MM.1S (cell line): ENCODE measurements around the gene PTPRN2.

ENCODE experiments used
- DNase-seq: peaks from one replicate; pipeline ENCODE4 v3.0.0-alpha.2; 2015
- H2AFZ ChIP-seq: fragments of 300-600 bp; sonication (generic); 2 replicates; pipeline ENCODE4 v1.6.0; 2016; ENCODE audit warnings: antibody characterized with exemption, low read length
- H3F3A ChIP-seq: fragments of 300-600 bp; sonication (generic); 2 replicates; pipeline ENCODE4 v1.6.1; 2016; ENCODE audit warnings: mild to moderate bottlenecking, antibody characterized with exemption, low read length, moderate library complexity, mixed read lengths; ENCODE audit not compliant: insufficient read depth
- H3K27ac ChIP-seq: fragments of 300-600 bp; sonication (generic); 2 replicates; pipeline ENCODE4 v1.5.1; 2016; ENCODE audit warnings: mild to moderate bottlenecking, low read length
- H3K27me3 ChIP-seq: fragments of 300-600 bp; sonication (generic); replicated peaks from 2 replicates; pipeline ENCODE4 v1.6.0; 2016; ENCODE audit warnings: low read length; ENCODE audit not compliant: insufficient read depth
- H3K36me3 ChIP-seq: fragments of 300-600 bp; sonication (generic); replicated peaks from 2 replicates; pipeline ENCODE4 v1.6.1; 2016; ENCODE audit warnings: mild to moderate bottlenecking, low read length, mixed read lengths; ENCODE audit not compliant: insufficient read depth
- H3K4me1 ChIP-seq: fragments of 300-600 bp; sonication (generic); 2 replicates; pipeline ENCODE4 v1.6.1; 2016; ENCODE audit warnings: low read length, mixed read lengths
- H3K4me2 ChIP-seq: fragments of 300-600 bp; sonication (generic); 2 replicates; pipeline ENCODE4 v1.6.0; 2016; ENCODE audit warnings: low read depth, low read length
- H3K4me3 ChIP-seq: fragments of 300-600 bp; sonication (generic); 2 replicates; pipeline ENCODE4 v1.5.1; 2016; ENCODE audit warnings: low read length, mixed read lengths
- H3K79me2 ChIP-seq: fragments of 300-600 bp; sonication (generic); 2 replicates; pipeline ENCODE4 v1.6.1; 2016; ENCODE audit warnings: mixed run types, low read length, mixed read lengths
- H3K9ac ChIP-seq: fragments of 300-600 bp; sonication (generic); 2 replicates; pipeline ENCODE4 v1.6.1; 2016; ENCODE audit warnings: low read length, mixed read lengths
- H3K9me2 ChIP-seq: fragments of 300-600 bp; sonication (generic); replicated peaks from 2 replicates; pipeline ENCODE4 v1.6.1; 2016; ENCODE audit warnings: mild to moderate bottlenecking, low read length, mixed read lengths; ENCODE audit not compliant: insufficient read depth
- H3K9me3 ChIP-seq: fragments of 300-600 bp; sonication (generic); replicated peaks from 2 replicates; pipeline ENCODE4 v1.6.1; 2016; ENCODE audit warnings: mild to moderate bottlenecking, low read length, mixed read lengths; ENCODE audit not compliant: insufficient read depth
- H4K20me1 ChIP-seq: fragments of 300-600 bp; sonication (generic); 2 replicates; pipeline ENCODE4 v1.6.1; 2016; ENCODE audit warnings: mild to moderate bottlenecking, low read length, moderate library complexity, mixed read lengths; ENCODE audit not compliant: insufficient read depth
- EZH2 ChIP-seq: fragments of 300-600 bp; sonication (generic); optimal IDR thresholded peaks from 2 replicates; pipeline ENCODE3; 2017; ENCODE audit warnings: low read depth, mild to moderate bottlenecking, antibody characterized with exemption, low read length, mixed read lengths
- EZH2phosphoT487 ChIP-seq: fragments of 300-600 bp; sonication (generic); IDR thresholded peaks from 2 replicates; pipeline ENCODE4 v1.6.1; 2018; ENCODE audit warnings: antibody characterized with exemption, low read length
- TF ChIP-seq, protein P1 (sequence below): fragments of 300-600 bp; sonication (generic); IDR thresholded peaks from 2 replicates; pipeline ENCODE4 v1.5.1; 2016; ENCODE audit warnings: antibody characterized with exemption, low read length, mixed read lengths

Gene PTPRN2

DNA sequence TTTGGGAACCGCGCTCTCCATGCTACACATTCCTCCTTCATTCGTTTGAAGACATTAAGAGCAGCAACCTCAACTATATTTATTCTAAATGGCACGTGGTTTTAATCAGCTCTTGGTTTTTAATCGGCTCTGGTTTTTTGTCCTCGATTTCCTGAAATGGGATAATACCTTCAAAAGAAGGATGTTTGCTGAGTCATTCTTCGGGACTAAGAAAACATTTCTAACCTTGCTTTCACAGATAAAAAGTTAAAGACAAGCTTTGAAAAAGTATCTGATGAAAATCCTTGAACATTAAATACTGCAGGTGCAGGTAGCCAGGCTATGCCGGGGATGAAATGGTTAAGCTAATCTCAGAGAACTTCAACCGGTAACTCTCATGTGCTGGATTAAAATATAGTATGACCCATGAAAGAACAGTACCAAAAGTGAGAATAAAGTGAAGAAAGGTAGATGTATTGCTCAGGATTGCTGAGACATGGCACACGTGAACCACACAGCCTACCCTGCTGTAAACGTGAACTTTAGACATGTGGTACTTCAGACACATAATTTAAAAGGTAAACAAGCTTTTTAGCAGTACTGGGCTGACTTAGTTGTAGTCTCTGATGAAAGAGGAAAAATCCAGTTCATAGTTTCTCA, 89.1 kb downstream of the PTPRN2 start:
- no peak for DNase-seq
- peaks cover 53% of the 10 kb centered on the region for H3K27me3 ChIP-seq
- no peaks in the 10 kb centered on the region for H3K79me2 ChIP-seq
- H3K9me2 ChIP-seq, result no peaks in the 10 kb centered on the region
- no peak overlapping the region for H3K4me2 ChIP-seq
- H3K36me3 ChIP-seq, result no peaks in the 10 kb centered on the region
- H3K4me1 ChIP-seq, result no peaks in the 10 kb centered on the region
- no peaks in the 10 kb centered on the region for H3F3A ChIP-seq
- H3K9me3 ChIP-seq, result no peaks in the 10 kb centered on the region
- no peak overlapping the region for H3K9ac ChIP-seq
- no peak overlapping the region for H3K4me3 ChIP-seq
- TF ChIP-seq, protein P1, sequence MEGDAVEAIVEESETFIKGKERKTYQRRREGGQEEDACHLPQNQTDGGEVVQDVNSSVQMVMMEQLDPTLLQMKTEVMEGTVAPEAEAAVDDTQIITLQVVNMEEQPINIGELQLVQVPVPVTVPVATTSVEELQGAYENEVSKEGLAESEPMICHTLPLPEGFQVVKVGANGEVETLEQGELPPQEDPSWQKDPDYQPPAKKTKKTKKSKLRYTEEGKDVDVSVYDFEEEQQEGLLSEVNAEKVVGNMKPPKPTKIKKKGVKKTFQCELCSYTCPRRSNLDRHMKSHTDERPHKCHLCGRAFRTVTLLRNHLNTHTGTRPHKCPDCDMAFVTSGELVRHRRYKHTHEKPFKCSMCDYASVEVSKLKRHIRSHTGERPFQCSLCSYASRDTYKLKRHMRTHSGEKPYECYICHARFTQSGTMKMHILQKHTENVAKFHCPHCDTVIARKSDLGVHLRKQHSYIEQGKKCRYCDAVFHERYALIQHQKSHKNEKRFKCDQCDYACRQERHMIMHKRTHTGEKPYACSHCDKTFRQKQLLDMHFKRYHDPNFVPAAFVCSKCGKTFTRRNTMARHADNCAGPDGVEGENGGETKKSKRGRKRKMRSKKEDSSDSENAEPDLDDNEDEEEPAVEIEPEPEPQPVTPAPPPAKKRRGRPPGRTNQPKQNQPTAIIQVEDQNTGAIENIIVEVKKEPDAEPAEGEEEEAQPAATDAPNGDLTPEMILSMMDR, result no peak
- TF ChIP-seq EZH2, result no peak
- TF ChIP-seq EZH2phosphoT487, result no peak
- no peak overlapping the region for H3K27ac ChIP-seq
- no peaks in the 10 kb centered on the region for H4K20me1 ChIP-seq
- H2AFZ ChIP-seq, result no peak overlapping the region

DNA sequence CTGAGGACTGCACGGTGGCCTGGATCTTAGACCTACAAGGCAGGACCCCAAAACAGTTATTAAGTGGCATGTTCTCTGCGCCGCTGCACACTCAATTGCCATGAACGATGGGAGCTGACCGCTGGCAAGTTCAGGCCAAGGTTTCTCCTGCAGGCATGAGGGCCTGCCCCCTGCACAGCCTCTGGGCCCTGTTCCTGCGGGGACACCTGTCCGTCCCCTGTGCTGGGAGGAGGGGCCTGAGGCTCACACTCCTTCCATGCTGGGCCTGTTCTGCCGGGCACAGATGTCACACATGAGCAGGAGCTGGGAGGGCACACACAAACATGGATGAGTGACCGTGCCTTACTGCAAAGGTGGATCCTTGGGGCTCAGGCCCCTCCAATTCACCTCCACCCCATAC, 90.0 kb downstream of the PTPRN2 start:
- no peak overlapping the region for H3K27ac ChIP-seq
- H2AFZ ChIP-seq, result no peak overlapping the region
- H3K36me3 ChIP-seq, result no peaks in the 10 kb centered on the region
- H3K9ac ChIP-seq, result no peak overlapping the region
- H4K20me1 ChIP-seq, result no peaks in the 10 kb centered on the region
- H3K4me3 ChIP-seq, result no peak overlapping the region
- no peaks in the 10 kb centered on the region for H3K9me2 ChIP-seq
- H3K4me2 ChIP-seq, result no peak overlapping the region
- H3K79me2 ChIP-seq, result no peaks in the 10 kb centered on the region
- no peaks in the 10 kb centered on the region for H3F3A ChIP-seq
- TF ChIP-seq, protein P1, result no peak
- no peak for TF ChIP-seq EZH2
- TF ChIP-seq EZH2phosphoT487, result no peak
- H3K9me3 ChIP-seq, result no peaks in the 10 kb centered on the region
- peaks cover 52% of the 10 kb centered on the region for H3K27me3 ChIP-seq
- DNase-seq, result no peak
- H3K4me1 ChIP-seq, result no peaks in the 10 kb centered on the region

DNA sequence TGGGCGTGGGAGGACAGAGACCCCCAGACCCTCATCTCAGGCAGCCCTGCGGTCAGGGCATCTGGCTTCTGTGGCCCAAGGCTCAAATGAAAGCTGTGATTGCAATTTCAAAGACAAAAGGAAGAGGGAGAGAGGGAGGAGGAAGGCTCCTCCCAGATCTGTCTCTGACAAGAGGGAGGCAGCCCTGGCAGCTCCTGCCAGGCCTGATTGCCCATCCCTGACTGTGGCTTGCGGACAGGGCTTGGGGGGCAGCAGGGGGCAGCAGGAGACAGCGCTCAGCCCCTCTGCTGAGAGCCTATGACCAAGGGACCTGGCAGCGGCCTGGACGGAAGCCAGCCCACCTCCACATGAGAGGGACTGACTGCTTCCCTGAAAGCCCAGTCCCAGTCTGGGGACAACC, 91.8 kb downstream of the PTPRN2 start:
- Histone ChIP-seq H3K27ac (no peak overlapping the region), H3K4me3 (no peak overlapping the region), H4K20me1 (no peaks in the 10 kb centered on the region), H3K79me2 (no peaks in the 10 kb centered on the region), H3K27me3 (peaks cover 51% of the 10 kb centered on the region), H3K4me1 (no peaks in the 10 kb centered on the region), H3K9ac (no peak overlapping the region), H3K9me2 (no peaks in the 10 kb centered on the region), H3K4me2 (no peak overlapping the region), H3K36me3 (no peaks in the 10 kb centered on the region), H3K9me3 (no peaks in the 10 kb centered on the region), H2AFZ (no peak overlapping the region), H3F3A (no peaks in the 10 kb centered on the region)
- TF ChIP-seq, protein P1, result no peak
- TF ChIP-seq EZH2phosphoT487, result no peak
- TF ChIP-seq EZH2, result no peak
- DNase-seq, result no peak
